ENCODE measurements around the gene ENAM. TPM values are rescaled to one million over a fixed set of nuclear protein-coding genes. Genes with fewer than 3 reads are reported as not detected.
"Not testable (repeated sequence)": the region's sequence is repeated elsewhere in the genome, so short reads cannot be mapped to it uniquely, and the experiment has no call there.

The ENAM gene
- total and polyA plus RNA-seq, 5 experiments from 2014 or later: not detected

DNA sequence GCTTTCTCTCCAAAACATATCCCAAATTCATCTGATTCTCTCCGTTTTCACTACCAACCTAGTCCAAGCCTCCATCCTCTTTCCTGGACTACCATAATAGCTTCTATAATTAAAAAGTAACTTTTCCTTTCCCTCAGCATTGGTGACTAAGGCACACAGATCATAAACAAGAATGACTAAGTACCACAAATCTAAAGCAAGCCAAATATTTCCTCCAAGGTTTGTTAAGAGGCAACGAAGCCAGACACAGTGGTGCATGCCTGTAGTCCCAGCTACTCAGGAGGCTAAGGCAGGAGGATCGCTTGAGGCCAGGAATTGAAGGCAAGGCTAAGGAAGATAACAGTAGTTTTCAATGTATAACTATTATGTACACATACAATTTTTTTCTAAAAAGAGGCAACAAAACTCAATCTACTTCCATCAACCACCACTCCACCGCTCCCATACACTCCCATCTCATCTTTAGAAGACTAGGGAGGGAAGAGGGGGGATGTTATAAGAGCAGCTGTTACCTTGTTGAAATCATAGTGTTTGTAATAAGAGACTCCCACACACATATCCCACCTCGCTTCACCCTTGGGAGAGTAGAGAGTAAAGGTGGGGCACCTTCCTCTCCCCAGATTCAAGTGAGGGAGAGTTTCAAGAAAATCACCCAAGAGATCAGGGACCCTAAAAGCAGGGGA lies 41.9 kb downstream of the ENAM start:
- no peak for ATAC-seq
- peaks cover 0 to 2% (median 0%) of the 10 kb centered on the region in 5 donors for H3K27me3 Mint-ChIP-seq
- DNase-seq: no peak
- peaks cover 0 to 26% (median 2%) of the 10 kb centered on the region in 4 donors for H3K4me1 Mint-ChIP-seq
- H3K36me3 Mint-ChIP-seq: no peaks in the 10 kb centered on the region
- POLR2A ChIA-PET: no interaction called here
- H3K4me3 Mint-ChIP-seq: no peak overlapping the region
- no peak overlapping the region for H3K27ac Mint-ChIP-seq
- no peaks in the 10 kb centered on the region for H3K9me3 Mint-ChIP-seq

DNA sequence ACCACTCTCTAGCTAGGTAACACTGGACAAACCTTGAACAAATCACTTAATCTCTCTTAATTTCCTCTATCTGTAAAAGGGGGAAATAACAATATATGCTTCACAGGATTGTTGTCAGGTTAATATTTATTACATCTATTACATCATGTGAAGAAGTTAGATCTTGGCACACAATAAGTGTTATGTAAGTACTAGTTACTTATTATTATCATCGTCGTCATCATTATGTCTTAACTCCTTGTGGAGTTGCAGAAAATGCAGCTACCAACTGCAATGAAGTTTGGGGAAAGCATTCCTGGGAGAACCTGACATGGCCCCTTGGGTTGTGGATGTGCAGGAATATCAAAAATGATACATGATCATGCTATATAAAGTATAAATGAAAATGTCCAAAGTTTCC lies 42.5 kb downstream of the ENAM start:
- Mint-ChIP-seq H3K27ac (no peak overlapping the region), H3K9me3 (no peaks in the 10 kb centered on the region), H3K4me1 (peaks cover 0 to 29% (median 2%) of the 10 kb centered on the region in 4 donors), H3K36me3 (no peaks in the 10 kb centered on the region), H3K4me3 (no peak overlapping the region), H3K27me3 (peaks cover 0 to 2% (median 0%) of the 10 kb centered on the region in 5 donors)
- POLR2A ChIA-PET: no interaction called here
- ATAC-seq (no peak), DNase-seq (no peak)

DNA sequence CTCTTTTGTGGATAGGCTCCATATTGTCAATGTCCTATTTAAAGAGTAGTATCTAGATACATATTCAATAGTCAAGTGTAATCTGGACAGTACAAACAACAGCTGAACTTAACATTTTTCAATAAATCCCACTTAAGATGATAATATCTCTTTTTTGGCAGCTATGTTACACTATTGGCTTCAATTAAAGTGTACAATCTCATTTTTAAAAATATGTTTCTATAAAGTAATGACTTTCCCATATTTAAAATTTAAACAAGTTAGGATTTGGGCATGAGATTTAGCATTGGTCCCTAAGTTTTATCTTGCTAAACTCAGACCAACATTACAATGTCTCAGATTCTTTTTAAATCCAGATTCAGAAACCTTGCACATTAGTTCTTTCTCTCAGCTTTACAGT lies 45.6 kb downstream of the ENAM start:
- ATAC-seq: no peak
- POLR2A ChIA-PET: interaction anchor here (1.2 kb wide), 1 partner anchor 11 kb away, joined by 3 read pairs; no protein-coding TSS in a partner anchor
- Mint-ChIP-seq H3K27me3 (peaks cover 0 to 2% (median 0%) of the 10 kb centered on the region in 5 donors), H3K4me3 (no peak overlapping the region), H3K36me3 (no peaks in the 10 kb centered on the region), H3K27ac (no peak overlapping the region), H3K9me3 (no peaks in the 10 kb centered on the region), H3K4me1 (peaks cover 6 to 37% (median 23%) of the 10 kb centered on the region in 4 donors)
- no peak for DNase-seq

DNA sequence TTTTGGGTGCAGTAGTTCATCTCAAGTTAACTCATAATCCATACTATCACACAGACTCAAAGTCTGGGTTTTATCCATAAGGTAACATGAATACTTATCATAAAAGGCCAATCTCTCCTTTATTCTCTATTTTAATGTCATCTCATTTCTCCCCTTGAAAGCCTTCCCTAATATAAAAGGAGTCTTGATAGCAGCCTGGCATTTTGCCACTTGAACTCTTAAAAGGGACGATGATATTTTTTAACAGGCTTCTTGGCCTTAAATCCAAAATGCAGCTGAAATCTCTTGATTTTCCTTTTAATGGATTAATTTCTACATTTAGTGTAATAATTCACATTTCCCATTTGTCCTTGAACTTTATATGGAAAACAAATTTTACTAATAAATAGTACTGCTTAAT lies 46.2 kb downstream of the ENAM start:
- DNase-seq (no peak), ATAC-seq (no peak)
- Mint-ChIP-seq H3K4me3 (no peak overlapping the region), H3K9me3 (no peaks in the 10 kb centered on the region), H3K27me3 (peaks cover 0 to 2% (median 0%) of the 10 kb centered on the region in 5 donors), H3K27ac (no peak overlapping the region), H3K36me3 (no peaks in the 10 kb centered on the region), H3K4me1 (peaks cover 6 to 43% (median 26%) of the 10 kb centered on the region in 4 donors)
- POLR2A ChIA-PET: interaction anchor here (1.2 kb wide), 1 partner anchor 11 kb away, joined by 3 read pairs; no protein-coding TSS in a partner anchor

DNA sequence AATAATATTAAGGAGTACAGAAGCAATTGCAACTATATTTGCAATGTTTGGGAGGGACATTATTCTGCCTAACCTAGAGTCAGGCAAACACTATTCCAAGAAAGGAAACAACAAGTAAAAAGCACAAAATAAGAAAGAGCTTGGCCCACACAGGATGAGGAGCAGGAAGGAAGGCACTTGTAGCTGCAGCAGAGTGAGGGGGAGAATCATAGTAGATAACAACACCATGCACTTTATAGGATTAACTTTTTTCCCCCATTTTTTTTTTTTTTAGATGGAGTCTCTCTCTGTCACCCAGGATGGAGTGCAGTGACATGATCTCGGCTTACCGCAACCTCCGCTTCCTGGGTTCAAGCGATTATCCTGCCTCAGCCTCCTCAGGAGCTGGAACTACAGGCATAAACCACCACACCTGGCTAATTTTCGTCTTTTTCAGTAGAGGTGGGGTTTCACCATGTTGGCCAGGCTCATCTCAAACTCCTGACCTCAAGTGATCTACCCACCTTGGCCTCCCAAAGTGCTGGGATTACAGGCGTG lies 48.1 kb downstream of the ENAM start:
- Mint-ChIP-seq H3K4me3 (peak overlapping the region in 2 of 10 donors; percentile 41 to 59), H3K27me3 (peaks cover 0 to 2% (median 0%) of the 10 kb centered on the region in 5 donors), H3K27ac (peak overlapping the region in 4 of 10 donors; percentile 7 to 43 (median 16)), H3K9me3 (no peaks in the 10 kb centered on the region), H3K4me1 (peaks cover 6 to 51% (median 30%) of the 10 kb centered on the region in 4 donors), H3K36me3 (no peaks in the 10 kb centered on the region)
- no peak for DNase-seq
- POLR2A ChIA-PET: interaction anchor here (2.8 kb wide), 1 partner anchor 11 kb away, joined by 16 read pairs; the partner anchor contains the start of gene UTP3
- no peak for ATAC-seq

- Mint-ChIP-seq H3K36me3 (no peaks in the 10 kb centered on the region), H3K27ac (peak overlapping the region in 9 of 10 donors; percentile 1 to 85 (median 41)), H3K9me3 (no peaks in the 10 kb centered on the region), H3K27me3 (peaks cover 0 to 2% (median 0%) of the 10 kb centered on the region in 5 donors), H3K4me3 (peak overlapping the region in 7 of 10 donors; percentile 11 to 40 (median 15)), H3K4me1 (peaks cover 6 to 45% (median 30%) of the 10 kb centered on the region in 4 donors)
- DNase-seq: no peak
- POLR2A ChIA-PET: interaction anchor here (1.2 to 2.8 kb wide), 2 partner anchors 9 to 56 kb away, joined by 3 to 16 read pairs; partner anchors contain the start of gene UTP3
- no peak for ATAC-seq
Measured at GRCh38 chr4:70678383-70678999, 49.9 kb downstream of the ENAM start.

GRCh38 chr4:70680934-70681333 lies 52.4 kb downstream of the ENAM start:
- Mint-ChIP-seq H3K9me3 (no peaks in the 10 kb centered on the region), H3K4me1 (peaks cover 6 to 45% (median 30%) of the 10 kb centered on the region in 4 donors), H3K4me3 (no peak overlapping the region), H3K27me3 (no peaks in the 10 kb centered on the region), H3K27ac (peak overlapping the region in 1 of 10 donors; percentile 48), H3K36me3 (no peaks in the 10 kb centered on the region)
- DNase-seq (no peak), ATAC-seq (no peak)
- POLR2A ChIA-PET: interaction anchor here (1.1 kb wide), 1 partner anchor 23 kb away, joined by 3 read pairs; no protein-coding TSS in a partner anchor

DNA sequence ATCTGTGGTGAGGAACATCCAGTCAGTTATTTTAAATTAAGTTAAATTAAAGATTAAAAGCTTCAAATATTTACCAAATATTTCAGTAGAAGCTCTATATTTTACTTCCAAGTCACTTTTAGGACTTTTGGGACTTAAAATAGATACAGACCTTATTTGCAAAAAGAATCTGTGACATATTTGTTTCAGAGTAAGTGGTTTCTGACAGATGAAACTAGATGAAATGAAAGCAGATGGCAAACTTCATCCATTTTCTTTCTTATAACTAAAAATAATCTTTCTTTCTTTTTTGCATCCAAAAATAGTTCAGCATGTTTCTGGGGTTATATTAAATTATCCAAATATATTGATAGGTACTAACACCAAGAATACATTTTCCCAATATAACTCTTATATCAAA lies 53.2 kb downstream of the ENAM start:
- POLR2A ChIA-PET: interaction anchor here (0.6 to 1.1 kb wide), 2 partner anchors 22 to 56 kb away, joined by 3 read pairs; no protein-coding TSS in a partner anchor

DNA sequence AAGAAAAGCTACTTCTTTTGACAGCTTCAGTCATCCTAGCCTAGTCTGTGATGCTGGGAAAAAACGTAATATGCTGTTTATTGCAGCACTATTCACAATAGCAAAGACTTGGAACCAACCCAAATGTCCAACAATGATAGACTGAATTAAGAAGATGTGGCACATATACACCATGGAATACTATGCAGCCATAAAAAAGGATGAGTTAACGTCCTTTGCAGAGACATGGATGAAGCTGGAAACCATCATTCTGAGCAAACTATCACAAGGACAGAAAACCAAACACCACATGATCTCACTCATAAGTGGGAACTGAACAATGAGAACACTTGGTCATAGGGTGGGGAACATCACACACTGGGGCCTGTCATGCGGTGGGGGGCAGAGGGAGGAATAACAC lies 53.6 kb downstream of the ENAM start:
- H3K9me3 Mint-ChIP-seq, H3K27ac Mint-ChIP-seq, H3K4me3 Mint-ChIP-seq, ATAC-seq, H3K27me3 Mint-ChIP-seq, DNase-seq, H3K36me3 Mint-ChIP-seq: not testable (repeated sequence)
- H3K4me1 Mint-ChIP-seq: peaks cover 4 to 38% (median 23%) of the 10 kb centered on the region in 4 donors
- POLR2A ChIA-PET: interaction anchor here (0.6 to 1.1 kb wide), 2 partner anchors 22 to 55 kb away, joined by 3 read pairs; no protein-coding TSS in a partner anchor

More for the DNA sequence above, 53.2 kb downstream of the ENAM start:
- H3K9me3 Mint-ChIP-seq: no peaks in the 10 kb centered on the region
- no peaks in the 10 kb centered on the region for H3K27me3 Mint-ChIP-seq
- no peak overlapping the region for H3K4me3 Mint-ChIP-seq
- ATAC-seq: no peak
- no peaks in the 10 kb centered on the region for H3K36me3 Mint-ChIP-seq
- H3K4me1 Mint-ChIP-seq: peaks cover 4 to 42% (median 26%) of the 10 kb centered on the region in 4 donors
- DNase-seq: no peak
- H3K27ac Mint-ChIP-seq: no peak overlapping the region

DNA sequence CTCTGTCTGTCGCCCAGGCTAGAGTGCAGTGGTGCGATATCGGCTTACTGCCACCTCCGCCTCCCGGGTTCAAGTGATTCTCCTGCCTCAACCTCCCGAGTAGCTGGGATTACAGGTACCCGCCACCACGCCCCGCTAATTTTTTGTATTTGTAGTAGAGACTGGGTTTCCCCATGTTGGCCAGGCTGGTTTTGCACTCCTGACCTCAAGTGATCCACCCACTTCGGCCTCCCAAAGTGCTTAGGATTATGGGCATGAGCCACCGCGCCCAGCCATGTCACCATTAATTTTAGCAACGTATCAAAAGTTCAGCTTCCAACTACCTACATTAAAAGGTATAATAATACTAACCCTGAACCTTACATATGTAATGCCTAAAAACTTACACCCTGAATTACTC lies 58.8 kb downstream of the ENAM start:
- ATAC-seq: no peak
- Mint-ChIP-seq H3K4me1 (peaks cover 19 to 50% (median 40%) of the 10 kb centered on the region in 4 donors), H3K27ac (peak overlapping the region; percentile 98 to 100 (median 99))

DNA sequence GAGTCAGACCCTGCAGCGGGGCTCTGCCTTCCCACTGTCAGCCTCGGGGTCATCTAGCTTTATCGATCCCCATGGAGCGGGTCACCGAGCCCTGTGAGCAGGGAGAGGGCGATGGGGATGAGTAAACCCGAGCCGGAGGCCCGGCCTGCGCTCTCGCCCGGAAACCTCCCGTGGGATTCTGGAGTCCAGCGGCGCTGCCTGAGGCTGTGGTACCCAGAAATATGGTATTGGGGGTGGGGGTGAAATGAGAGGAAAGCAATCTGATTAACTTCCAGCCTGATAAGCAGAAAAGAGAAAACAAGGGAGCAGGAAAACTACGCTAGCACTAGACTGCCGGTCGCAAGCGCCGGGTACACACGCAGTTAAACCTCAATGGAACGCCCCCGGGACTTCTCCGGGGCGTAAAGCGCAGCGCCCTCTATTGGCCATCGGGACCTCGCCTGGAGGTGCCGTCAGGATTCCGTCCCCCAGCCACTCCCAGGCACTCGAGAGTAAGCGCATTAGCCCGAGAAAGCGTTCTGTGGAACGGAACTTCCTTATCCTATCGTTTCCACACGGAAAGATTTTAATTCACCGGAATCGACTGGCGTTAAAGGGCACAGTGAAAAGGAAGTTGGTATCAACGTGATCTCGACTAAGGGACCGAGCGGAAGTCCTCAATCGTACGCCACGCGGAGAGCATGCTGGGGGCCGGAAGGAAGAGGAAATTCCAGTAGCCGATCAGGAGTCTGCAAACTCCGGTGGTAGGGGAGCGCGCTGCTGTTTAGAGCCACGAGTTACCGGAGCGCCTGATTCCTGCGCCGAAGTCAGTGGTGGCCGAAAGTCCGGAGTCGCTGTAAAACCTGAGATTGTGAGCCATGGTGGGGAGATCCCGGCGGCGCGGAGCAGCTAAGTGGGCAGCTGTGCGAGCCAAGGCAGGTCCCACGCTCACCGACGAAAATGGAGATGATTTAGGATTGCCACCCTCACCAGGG lies 59.6 kb downstream of the ENAM start, which contains the start of gene UTP3:
TSS of gene UTP3 (plus strand) at position 712 of the 974 bp plus-strand sequence. CDS start at position 858, 146 bp downstream.
- POLR2A ChIA-PET: interaction anchor here (0.6 to 4.7 kb wide), 13 partner anchors 9 to 306 kb away, joined by 3 to 109 read pairs (median 4); partner anchors contain the start of genes GRSF1 and MOB1B

More for the DNA sequence above, 58.8 kb downstream of the ENAM start:
- POLR2A ChIA-PET: interaction anchor here (0.7 to 4.7 kb wide), 10 partner anchors 10 to 307 kb away, joined by 3 to 109 read pairs (median 4); partner anchors contain the start of genes GRSF1 and MOB1B
- Mint-ChIP-seq H3K9me3 (peaks cover 0 to 12% (median 0%) of the 10 kb centered on the region in 9 donors), H3K4me3 (peak overlapping the region; percentile 95 to 100 (median 98)), H3K36me3 (peaks cover 11 to 18% (median 12%) of the 10 kb centered on the region in 3 donors), H3K27me3 (no peaks in the 10 kb centered on the region)
- DNase-seq: peak in 1 of 10 donors; percentile 63

More for the DNA sequence above, 59.6 kb downstream of the ENAM start, which contains the start of gene UTP3:
- ATAC-seq: peak; percentile 87 to 91
- peaks cover 19 to 52% (median 40%) of the 10 kb centered on the region in 4 donors for H3K4me1 Mint-ChIP-seq
- DNase-seq: peak; percentile 87 to 95 (median 91)
- no peaks in the 10 kb centered on the region for H3K27me3 Mint-ChIP-seq
- H3K9me3 Mint-ChIP-seq: peaks cover 0 to 12% (median 0%) of the 10 kb centered on the region in 9 donors
- H3K36me3 Mint-ChIP-seq: peaks cover 11 to 18% (median 13%) of the 10 kb centered on the region in 3 donors
- peak within 1 kb of the TSS; percentile 95 to 100 (median 98) for H3K4me3 Mint-ChIP-seq
- H3K27ac Mint-ChIP-seq: peak within 1 kb of the TSS; percentile 98 to 100 (median 99)
